Neutrophil (primary cell): ENCODE measurements around the gene FBXO46.

ENCODE experiments used
- H3K27ac ChIP-seq: fragments of 200-600 bp; sonication (generic); 2 replicates; pipeline ENCODE4 v1.5.1; 2016; ENCODE audit warnings: mild to moderate bottlenecking, moderate library complexity
- H3K27me3 ChIP-seq: fragments of 200-600 bp; sonication (generic); 2 replicates; pipeline ENCODE4 v1.6.0; 2016; ENCODE audit warnings: mild to moderate bottlenecking
- H3K36me3 ChIP-seq: fragments of 200-600 bp; sonication (generic); 2 replicates; pipeline ENCODE4 v1.5.1; 2017
- H3K4me1 ChIP-seq, 2 experiments: fragments of 200-600 bp in 1 of 2; sonication (generic) in 1 of 2; 1 replicate in 1 of 2; 2 replicates in 1 of 2; pipeline versions ENCODE4 v1.5.1 to v1.6.1; 2013 to 2016; ENCODE audit warnings: low read depth in 1 of 2, low read length in 1 of 2, mild to moderate bottlenecking in 1 of 2, moderate library complexity in 1 of 2; ENCODE audit not compliant: control insufficient read depth in 1 of 2, insufficient read depth in 1 of 2
- H3K4me3 ChIP-seq, 2 experiments: fragments of 200-600 bp in 1 of 2; sonication (generic) in 1 of 2; 1 replicate in 1 of 2; 2 replicates in 1 of 2; pipeline ENCODE4 v1.5.1; 2013 to 2016; ENCODE audit warnings: low read depth in 1 of 2, low read length in 1 of 2, mild to moderate bottlenecking in 1 of 2, moderate library complexity in 1 of 2
- H3K9me3 ChIP-seq: fragments of 200-600 bp; sonication (generic); 2 replicates; pipeline ENCODE4 v1.5.1; 2016
- TF ChIP-seq, protein P1 (sequence below): fragments of 200-600 bp; sonication (generic); IDR thresholded peaks from 2 replicates; pipeline ENCODE4 v1.5.1; 2016; ENCODE audit warnings: antibody characterized with exemption

The FBXO46 gene

DNA sequence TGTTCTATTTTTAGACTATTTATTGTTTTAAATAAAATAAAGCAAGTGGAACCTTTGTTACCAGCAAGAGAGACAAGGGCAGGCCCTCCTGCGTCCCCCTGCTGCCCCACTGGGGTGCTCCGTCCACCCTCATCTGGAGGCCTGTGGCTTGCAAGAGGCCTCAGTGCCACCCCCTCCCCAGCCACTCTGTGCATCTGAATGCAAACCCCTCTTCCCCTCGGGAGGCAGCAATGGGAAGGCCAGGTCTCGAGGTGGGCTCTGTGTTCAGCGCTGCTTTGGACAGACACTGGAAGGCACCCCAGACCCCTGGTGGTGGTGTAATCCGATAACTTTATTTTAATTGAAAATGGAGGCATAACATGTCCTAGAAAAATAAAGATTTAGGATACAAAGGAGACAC lies 33.8 kb upstream of the FBXO46 start:
- Histone ChIP-seq H3K4me3 (no peak overlapping the region), H3K4me1 (peaks cover 16 to 21% of the 10 kb centered on the region in 2 experiments), H3K9me3 (no peaks in the 10 kb centered on the region), H3K36me3 (no peaks in the 10 kb centered on the region), H3K27me3 (peaks cover 100% of the 10 kb centered on the region), H3K27ac (no peak overlapping the region)
- TF ChIP-seq, protein P1, sequence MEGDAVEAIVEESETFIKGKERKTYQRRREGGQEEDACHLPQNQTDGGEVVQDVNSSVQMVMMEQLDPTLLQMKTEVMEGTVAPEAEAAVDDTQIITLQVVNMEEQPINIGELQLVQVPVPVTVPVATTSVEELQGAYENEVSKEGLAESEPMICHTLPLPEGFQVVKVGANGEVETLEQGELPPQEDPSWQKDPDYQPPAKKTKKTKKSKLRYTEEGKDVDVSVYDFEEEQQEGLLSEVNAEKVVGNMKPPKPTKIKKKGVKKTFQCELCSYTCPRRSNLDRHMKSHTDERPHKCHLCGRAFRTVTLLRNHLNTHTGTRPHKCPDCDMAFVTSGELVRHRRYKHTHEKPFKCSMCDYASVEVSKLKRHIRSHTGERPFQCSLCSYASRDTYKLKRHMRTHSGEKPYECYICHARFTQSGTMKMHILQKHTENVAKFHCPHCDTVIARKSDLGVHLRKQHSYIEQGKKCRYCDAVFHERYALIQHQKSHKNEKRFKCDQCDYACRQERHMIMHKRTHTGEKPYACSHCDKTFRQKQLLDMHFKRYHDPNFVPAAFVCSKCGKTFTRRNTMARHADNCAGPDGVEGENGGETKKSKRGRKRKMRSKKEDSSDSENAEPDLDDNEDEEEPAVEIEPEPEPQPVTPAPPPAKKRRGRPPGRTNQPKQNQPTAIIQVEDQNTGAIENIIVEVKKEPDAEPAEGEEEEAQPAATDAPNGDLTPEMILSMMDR, result no peak

DNA sequence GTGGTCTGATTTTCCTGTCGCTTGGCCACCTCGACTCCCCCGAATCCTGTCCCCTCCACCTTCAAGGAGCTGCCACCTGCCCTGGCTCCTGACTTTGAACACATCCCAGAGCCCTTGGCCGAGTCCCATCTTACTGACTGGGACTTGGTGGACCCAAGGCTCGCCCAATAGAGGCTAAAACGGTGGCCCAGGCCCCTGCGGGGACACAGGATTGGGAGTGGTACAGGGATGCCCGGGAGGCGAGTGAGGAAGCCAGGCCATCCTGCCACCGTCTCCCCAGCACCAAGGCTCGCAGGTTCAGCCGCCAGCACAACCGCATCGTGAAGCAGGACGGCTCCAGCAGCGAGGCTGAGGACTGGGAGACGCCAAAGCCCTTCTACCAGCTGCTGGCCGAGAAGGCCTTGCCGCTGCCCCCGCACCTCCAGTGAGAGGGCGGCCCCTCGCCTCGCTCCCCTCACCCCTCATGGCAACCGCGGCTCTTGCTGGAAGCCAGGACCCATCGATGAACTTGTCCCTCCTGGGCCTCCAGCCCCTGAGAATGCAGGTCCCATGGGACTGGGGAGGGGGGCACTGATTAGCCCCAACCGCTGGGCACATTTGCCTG lies 33.1 kb upstream of the FBXO46 start:
- Histone ChIP-seq H3K9me3 (no peaks in the 10 kb centered on the region), H3K4me3 (no peak overlapping the region), H3K27me3 (peaks cover 100% of the 10 kb centered on the region), H3K27ac (no peak overlapping the region), H3K4me1 (peaks cover 9 to 14% of the 10 kb centered on the region in 2 experiments), H3K36me3 (no peaks in the 10 kb centered on the region)
- TF ChIP-seq, protein P1, result no peak

DNA sequence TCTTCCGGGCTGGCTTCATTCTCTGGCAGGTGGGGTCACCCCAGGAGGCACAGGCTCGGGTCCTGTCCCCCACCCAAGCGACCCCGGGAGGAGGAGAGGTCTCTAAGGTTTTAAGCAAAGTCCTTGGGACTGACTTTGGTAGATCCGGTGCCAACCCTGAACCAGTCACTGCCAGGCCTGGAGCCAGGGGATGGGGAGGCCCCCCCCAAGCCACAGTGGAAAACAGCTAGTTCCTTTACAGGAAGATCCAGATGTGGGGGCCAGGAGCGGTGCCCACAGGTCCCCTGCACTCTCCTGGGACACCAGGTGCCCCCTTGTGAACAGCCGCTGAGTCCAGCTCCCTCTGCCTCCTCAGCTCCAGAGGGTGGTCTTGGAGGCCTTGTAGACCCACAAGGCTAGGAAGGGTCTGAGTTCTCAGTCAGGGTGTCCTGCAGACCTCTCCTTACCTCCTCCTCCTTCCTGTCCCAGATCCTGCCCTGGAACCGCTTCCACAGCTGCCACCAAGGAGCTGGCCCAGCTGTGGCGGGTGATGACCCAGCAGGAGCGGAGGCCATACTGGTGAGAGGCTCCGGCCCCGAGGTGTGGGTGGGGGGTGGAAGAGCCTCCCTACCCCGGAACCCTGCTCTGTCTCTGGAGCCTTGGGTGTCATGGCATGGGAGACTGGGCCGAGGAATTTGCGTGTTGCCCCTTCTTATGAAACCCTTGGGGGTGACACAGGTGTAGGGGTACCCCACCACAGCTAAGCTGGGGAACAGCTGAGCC lies 32.4 kb upstream of the FBXO46 start:
- Histone ChIP-seq H3K27me3 (peaks cover 100% of the 10 kb centered on the region), H3K27ac (no peak overlapping the region), H3K4me3 (no peak overlapping the region), H3K36me3 (no peaks in the 10 kb centered on the region), H3K4me1 (peaks cover 4 to 6% of the 10 kb centered on the region in 2 experiments), H3K9me3 (no peaks in the 10 kb centered on the region)
- TF ChIP-seq, protein P1, result no peak

DNA sequence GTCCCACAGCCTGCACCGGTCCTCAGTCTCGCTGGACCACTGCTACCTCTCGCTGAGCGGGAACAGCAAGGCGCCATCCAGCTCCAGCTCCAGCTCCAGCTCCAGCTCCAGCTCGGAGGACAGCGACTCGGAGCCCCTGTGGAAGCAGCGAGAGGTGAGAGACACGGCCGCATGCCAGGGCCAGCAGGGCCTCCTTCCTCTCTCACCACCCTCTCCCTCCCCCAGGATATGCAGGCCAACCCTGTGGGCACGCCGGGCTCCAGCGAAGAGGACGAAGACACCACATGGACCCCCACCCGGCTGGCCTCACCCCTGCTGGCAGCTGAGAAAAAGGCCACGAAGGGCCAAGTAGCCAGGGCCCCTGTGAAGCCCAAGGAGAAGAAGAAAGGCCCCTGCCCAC lies 31.0 kb upstream of the FBXO46 start:
- no peaks in the 10 kb centered on the region for H3K36me3 ChIP-seq
- H3K27me3 ChIP-seq, result peaks cover 100% of the 10 kb centered on the region
- H3K4me1 ChIP-seq, result no peaks in the 10 kb centered on the region
- TF ChIP-seq, protein P1, result no peak
- no peak overlapping the region for H3K4me3 ChIP-seq
- H3K27ac ChIP-seq, result no peak overlapping the region
- no peaks in the 10 kb centered on the region for H3K9me3 ChIP-seq

DNA sequence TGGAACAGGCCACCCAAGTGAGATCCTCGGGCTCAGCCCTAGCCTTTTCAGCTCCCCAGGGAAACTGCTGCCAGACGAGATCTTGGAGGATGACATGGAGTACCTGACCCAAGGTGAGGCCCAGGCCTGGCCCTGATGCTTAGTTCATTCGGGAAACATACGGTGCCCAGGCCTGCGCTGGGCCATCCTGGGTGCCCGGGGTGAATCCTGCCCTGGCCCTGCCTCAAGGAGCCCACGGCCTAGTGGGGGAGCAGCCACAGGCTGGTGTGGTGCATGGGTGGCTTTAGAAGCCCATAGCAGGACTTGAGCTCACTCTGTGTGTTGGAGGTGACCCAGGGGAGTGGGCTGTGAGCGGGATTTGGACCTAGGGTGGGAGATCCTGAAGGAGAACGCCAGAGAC lies 28.2 kb upstream of the FBXO46 start:
- TF ChIP-seq, protein P1, result no peak
- Histone ChIP-seq H3K4me3 (no peak overlapping the region), H3K4me1 (no peaks in the 10 kb centered on the region), H3K36me3 (no peaks in the 10 kb centered on the region), H3K27ac (no peak overlapping the region), H3K9me3 (no peaks in the 10 kb centered on the region), H3K27me3 (peaks cover 91% of the 10 kb centered on the region)
